ENCODE data around the gene ENC1. TPM values are rescaled to one million over a fixed set of nuclear protein-coding genes. Genes with fewer than 3 reads are reported as not detected.

Gene ENC1
- total and polyA plus RNA-seq, 2 experiments from 2014 or later = 58.8 to 151 TPM

DNA sequence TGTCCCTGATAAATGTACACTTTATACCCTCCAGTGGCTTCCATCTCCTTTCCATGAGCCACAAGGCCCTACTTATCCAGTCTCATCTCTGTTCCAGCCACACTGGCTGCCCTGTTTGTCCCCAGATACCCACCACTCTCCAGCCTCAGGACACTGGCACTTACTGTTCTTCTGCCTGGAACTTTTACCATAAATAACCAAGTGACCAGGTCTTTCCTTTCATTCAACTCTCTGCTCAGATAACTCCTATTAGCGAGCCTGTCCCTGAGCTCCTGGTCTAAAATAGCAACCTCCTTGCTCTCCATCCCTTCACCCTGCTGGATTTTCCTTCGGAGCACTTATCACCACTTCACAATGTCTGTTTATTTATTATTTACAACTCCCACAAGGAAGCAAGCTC lies 16.6 kb upstream of the ENC1 start:
- Histone ChIP-seq H3K9me2 (replicated peaks; ENCODE audit: insufficient read depth) (no peaks in the 10 kb centered on the region), H2AFZ (no peak overlapping the region), H3K79me2 (no peaks in the 10 kb centered on the region), H4K20me1 (ENCODE audit: insufficient read depth, poor library complexity, severe bottlenecking) (no peaks in the 10 kb centered on the region), H3K4me2 (no peak overlapping the region), H3K4me1 (ENCODE audit: insufficient read depth) (no peaks in the 10 kb centered on the region), H3K4me3 (no peak overlapping the region), H3K36me3 (replicated peaks; ENCODE audit: insufficient read depth, low read depth) (no peaks in the 10 kb centered on the region), H3K27ac (no peak overlapping the region), H3K27me3 (no peaks in the 10 kb centered on the region), H3K9me3 (ENCODE audit: low read depth) (no peaks in the 10 kb centered on the region)
- WGBS (ENCODE audit: low lambda C conversion rate, missing lambda C conversion rate) = 76% methylated on average over 2 of the region's 2 CpGs
- no peak for TF ChIP-seq EZH2 (IDR thresholded peaks at IDR 0.05; ENCODE audit: borderline replicate concordance)
- TF ChIP-seq, protein P1, sequence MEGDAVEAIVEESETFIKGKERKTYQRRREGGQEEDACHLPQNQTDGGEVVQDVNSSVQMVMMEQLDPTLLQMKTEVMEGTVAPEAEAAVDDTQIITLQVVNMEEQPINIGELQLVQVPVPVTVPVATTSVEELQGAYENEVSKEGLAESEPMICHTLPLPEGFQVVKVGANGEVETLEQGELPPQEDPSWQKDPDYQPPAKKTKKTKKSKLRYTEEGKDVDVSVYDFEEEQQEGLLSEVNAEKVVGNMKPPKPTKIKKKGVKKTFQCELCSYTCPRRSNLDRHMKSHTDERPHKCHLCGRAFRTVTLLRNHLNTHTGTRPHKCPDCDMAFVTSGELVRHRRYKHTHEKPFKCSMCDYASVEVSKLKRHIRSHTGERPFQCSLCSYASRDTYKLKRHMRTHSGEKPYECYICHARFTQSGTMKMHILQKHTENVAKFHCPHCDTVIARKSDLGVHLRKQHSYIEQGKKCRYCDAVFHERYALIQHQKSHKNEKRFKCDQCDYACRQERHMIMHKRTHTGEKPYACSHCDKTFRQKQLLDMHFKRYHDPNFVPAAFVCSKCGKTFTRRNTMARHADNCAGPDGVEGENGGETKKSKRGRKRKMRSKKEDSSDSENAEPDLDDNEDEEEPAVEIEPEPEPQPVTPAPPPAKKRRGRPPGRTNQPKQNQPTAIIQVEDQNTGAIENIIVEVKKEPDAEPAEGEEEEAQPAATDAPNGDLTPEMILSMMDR (IDR thresholded peaks at IDR 0.05; ENCODE audit: poor library complexity) = no peak
- TF ChIP-seq EZH2phosphoT487 (IDR thresholded peaks at IDR 0.05; ENCODE audit: low read depth, severe bottlenecking, unreplicated experiment) = no peak
- no peak for DNase-seq (ENCODE audit: low spot score)

DNA sequence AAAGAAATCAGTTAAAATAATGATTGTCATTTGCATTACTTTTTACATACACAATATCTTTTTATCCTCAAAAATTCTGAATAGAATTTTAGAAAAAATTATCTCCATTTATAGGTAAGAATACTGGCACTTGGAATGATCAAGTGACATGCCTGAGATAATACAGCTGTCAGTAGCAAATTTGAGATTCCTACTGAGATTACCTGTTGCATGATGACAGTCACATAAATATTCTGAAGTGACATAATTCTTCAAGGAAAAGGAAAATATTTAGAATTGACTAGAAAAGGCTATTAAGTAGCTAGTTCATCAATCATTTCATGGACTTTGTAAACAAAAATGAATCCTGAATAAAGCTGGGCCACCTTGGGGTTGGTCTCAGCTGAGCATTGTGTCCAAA lies 15.2 kb upstream of the ENC1 start:
- Histone ChIP-seq H3K9me2 (replicated peaks; ENCODE audit: insufficient read depth) (no peaks in the 10 kb centered on the region), H3K27ac (no peak overlapping the region), H3K36me3 (replicated peaks; ENCODE audit: insufficient read depth, low read depth) (no peaks in the 10 kb centered on the region), H3K4me1 (ENCODE audit: insufficient read depth) (no peaks in the 10 kb centered on the region), H3K4me3 (no peak overlapping the region), H3K79me2 (no peaks in the 10 kb centered on the region), H2AFZ (no peak overlapping the region), H3K27me3 (no peaks in the 10 kb centered on the region), H3K9me3 (ENCODE audit: low read depth) (no peaks in the 10 kb centered on the region), H4K20me1 (ENCODE audit: insufficient read depth, poor library complexity, severe bottlenecking) (no peaks in the 10 kb centered on the region), H3K4me2 (no peak overlapping the region)
- no peak for DNase-seq (ENCODE audit: low spot score)
- TF ChIP-seq EZH2 (IDR thresholded peaks at IDR 0.05; ENCODE audit: borderline replicate concordance) (no peak), EZH2phosphoT487 (IDR thresholded peaks at IDR 0.05; ENCODE audit: low read depth, severe bottlenecking, unreplicated experiment) (no peak)
- TF ChIP-seq, protein P1 (IDR thresholded peaks at IDR 0.05; ENCODE audit: poor library complexity) = no peak

DNA sequence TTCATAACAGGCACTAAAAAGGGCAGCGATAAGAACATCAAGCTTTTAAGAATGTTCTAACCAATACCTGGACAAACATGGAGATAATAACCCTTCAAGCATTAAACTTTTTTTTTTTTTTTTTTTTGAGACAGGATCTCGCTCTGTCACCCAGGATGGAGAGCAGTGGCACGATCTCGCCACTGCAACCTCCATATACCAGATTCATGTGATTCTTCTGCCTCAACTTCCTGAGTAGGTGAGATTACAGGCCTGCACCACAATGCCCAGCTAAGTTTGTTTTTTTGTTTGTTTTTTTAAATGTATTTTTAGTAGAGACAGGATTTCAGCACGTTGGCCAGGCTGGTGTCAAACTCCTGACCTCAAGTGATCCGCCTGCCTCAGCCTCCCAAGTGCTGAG lies 14.7 kb upstream of the ENC1 start:
- no peaks in the 10 kb centered on the region for H3K9me3 ChIP-seq (ENCODE audit: low read depth)
- H3K36me3 ChIP-seq (replicated peaks; ENCODE audit: insufficient read depth, low read depth) = no peaks in the 10 kb centered on the region
- H3K27me3 ChIP-seq = no peaks in the 10 kb centered on the region
- H2AFZ ChIP-seq = no peak overlapping the region
- no peak overlapping the region for H3K4me3 ChIP-seq
- no peak for TF ChIP-seq EZH2 (IDR thresholded peaks at IDR 0.05; ENCODE audit: borderline replicate concordance)
- TF ChIP-seq, protein P1 (IDR thresholded peaks at IDR 0.05; ENCODE audit: poor library complexity) = no peak
- TF ChIP-seq EZH2phosphoT487 (IDR thresholded peaks at IDR 0.05; ENCODE audit: low read depth, severe bottlenecking, unreplicated experiment) = no peak
- no peaks in the 10 kb centered on the region for H4K20me1 ChIP-seq (ENCODE audit: insufficient read depth, poor library complexity, severe bottlenecking)
- H3K4me1 ChIP-seq (ENCODE audit: insufficient read depth) = no peaks in the 10 kb centered on the region
- no peaks in the 10 kb centered on the region for H3K79me2 ChIP-seq
- 89% methylated on average over 6 of the region's 6 CpGs for WGBS (ENCODE audit: low lambda C conversion rate, missing lambda C conversion rate)
- no peak overlapping the region for H3K4me2 ChIP-seq
- H3K27ac ChIP-seq = no peak overlapping the region
- DNase-seq (ENCODE audit: low spot score) = no peak
- H3K9me2 ChIP-seq (replicated peaks; ENCODE audit: insufficient read depth) = no peaks in the 10 kb centered on the region

DNA sequence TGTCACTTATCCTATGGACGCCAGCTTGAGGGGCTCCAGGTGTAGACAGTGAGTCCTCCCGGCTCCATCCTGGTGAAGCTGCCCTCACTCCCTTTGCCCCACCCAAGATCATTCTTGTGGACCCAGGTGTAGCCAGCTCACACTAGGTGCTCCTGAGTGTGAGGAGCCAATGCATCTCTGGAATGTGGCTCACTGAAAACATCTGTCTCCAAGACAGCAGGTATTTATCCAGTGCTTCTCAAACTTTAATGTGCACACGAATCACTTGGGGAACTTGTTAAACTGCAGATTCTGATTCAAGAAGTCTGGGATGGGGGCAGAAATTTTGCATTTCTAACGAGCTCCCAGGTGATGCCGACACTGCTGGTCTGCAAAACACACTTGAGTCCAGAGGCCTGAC lies 13.5 kb upstream of the ENC1 start:
- Histone ChIP-seq H4K20me1 (ENCODE audit: insufficient read depth, poor library complexity, severe bottlenecking) (no peaks in the 10 kb centered on the region), H3K9me3 (ENCODE audit: low read depth) (no peaks in the 10 kb centered on the region), H3K4me3 (no peak overlapping the region), H3K4me2 (no peak overlapping the region), H3K36me3 (replicated peaks; ENCODE audit: insufficient read depth, low read depth) (no peaks in the 10 kb centered on the region), H3K27me3 (no peaks in the 10 kb centered on the region), H3K9me2 (replicated peaks; ENCODE audit: insufficient read depth) (no peaks in the 10 kb centered on the region), H2AFZ (no peak overlapping the region), H3K4me1 (ENCODE audit: insufficient read depth) (peaks cover 8% of the 10 kb centered on the region), H3K79me2 (no peaks in the 10 kb centered on the region), H3K27ac (no peak overlapping the region)
- TF ChIP-seq, protein P1 (IDR thresholded peaks at IDR 0.05; ENCODE audit: poor library complexity) = no peak
- TF ChIP-seq EZH2phosphoT487 (IDR thresholded peaks at IDR 0.05; ENCODE audit: low read depth, severe bottlenecking, unreplicated experiment) (no peak), EZH2 (IDR thresholded peaks at IDR 0.05; ENCODE audit: borderline replicate concordance) (no peak)
- DNase-seq (ENCODE audit: low spot score) = no peak
- WGBS (ENCODE audit: low lambda C conversion rate, missing lambda C conversion rate) = 72% methylated on average over 5 of the region's 5 CpGs

Measured in hepatocyte (in vitro differentiated cells).